ENCODE measurements around the gene SLC25A30.

DNA sequence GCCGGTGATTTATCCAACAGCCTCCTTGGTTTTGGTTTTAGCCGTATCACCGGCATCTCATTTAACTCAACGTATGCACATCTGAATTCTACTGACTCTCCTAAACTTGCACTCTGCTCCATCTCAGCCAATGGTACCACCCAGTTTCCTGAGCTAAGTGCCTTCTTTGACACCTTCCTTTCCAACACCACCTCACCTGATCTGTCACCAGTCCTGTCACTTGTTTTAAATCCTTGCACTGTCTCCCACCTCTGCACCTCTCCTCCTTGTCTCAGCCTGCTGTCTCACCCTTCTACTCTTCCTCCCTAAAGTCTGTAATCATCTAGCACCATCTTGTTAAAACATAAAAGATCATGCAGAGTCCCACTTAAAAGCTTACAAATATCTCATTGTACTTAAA, 49.1 kb downstream of the SLC25A30 start:
- TF ChIP-seq, protein P1, sequence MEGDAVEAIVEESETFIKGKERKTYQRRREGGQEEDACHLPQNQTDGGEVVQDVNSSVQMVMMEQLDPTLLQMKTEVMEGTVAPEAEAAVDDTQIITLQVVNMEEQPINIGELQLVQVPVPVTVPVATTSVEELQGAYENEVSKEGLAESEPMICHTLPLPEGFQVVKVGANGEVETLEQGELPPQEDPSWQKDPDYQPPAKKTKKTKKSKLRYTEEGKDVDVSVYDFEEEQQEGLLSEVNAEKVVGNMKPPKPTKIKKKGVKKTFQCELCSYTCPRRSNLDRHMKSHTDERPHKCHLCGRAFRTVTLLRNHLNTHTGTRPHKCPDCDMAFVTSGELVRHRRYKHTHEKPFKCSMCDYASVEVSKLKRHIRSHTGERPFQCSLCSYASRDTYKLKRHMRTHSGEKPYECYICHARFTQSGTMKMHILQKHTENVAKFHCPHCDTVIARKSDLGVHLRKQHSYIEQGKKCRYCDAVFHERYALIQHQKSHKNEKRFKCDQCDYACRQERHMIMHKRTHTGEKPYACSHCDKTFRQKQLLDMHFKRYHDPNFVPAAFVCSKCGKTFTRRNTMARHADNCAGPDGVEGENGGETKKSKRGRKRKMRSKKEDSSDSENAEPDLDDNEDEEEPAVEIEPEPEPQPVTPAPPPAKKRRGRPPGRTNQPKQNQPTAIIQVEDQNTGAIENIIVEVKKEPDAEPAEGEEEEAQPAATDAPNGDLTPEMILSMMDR (IDR thresholded peaks at IDR 0.05; ENCODE audit: borderline replicate concordance, extremely low read depth, low read length, poor library complexity, severe bottlenecking): no peak
- no peak for TF ChIP-seq EZH2 (IDR thresholded peaks at IDR 0.05; ENCODE audit: borderline replicate concordance, low read depth, low read length, severe bottlenecking)
